BLaER1 (cell line): ENCODE results near the gene TICAM2.

Source experiments
- H3K27ac ChIP-seq: shearing (Covaris generic); formaldehyde crosslinking; 2 replicates; pipeline ENCODE4 v1.8.1; 2022
- H3K27me3 ChIP-seq: shearing (Covaris generic); formaldehyde crosslinking; 2 replicates; pipeline ENCODE4 v1.8.1; 2022
- H3K36me3 ChIP-seq: shearing (Covaris generic); formaldehyde crosslinking; 2 replicates; pipeline ENCODE4 v1.8.1; 2022
- H3K4me1 ChIP-seq: shearing (Covaris generic); formaldehyde crosslinking; 2 replicates; pipeline ENCODE4 v1.8.1; 2022
- H3K4me2 ChIP-seq: shearing (Covaris generic); formaldehyde crosslinking; 2 replicates; pipeline ENCODE4 v1.8.1; 2022
- H3K4me3 ChIP-seq: shearing (Covaris generic); formaldehyde crosslinking; 2 replicates; pipeline ENCODE4 v1.8.1; 2022
- H3K9ac ChIP-seq: shearing (Covaris generic); formaldehyde crosslinking; 2 replicates; pipeline ENCODE4 v1.8.1; 2022
- H3K9me3 ChIP-seq: shearing (Covaris generic); formaldehyde crosslinking; 2 replicates; pipeline ENCODE4 v1.8.1; 2022
- H4K20me1 ChIP-seq: shearing (Covaris generic); formaldehyde crosslinking; 2 replicates; pipeline ENCODE4 v1.8.1; 2022
- Cebpa-rat ChIP-seq: shearing (Covaris generic); IDR thresholded peaks from 2 replicates; pipeline ENCODE4 v1.8.1; 2022

Gene TICAM2

GRCh38 chr5:115588640-115589039 is 13.6 kb downstream of the TICAM2 start:
- Histone ChIP-seq H4K20me1 (no peaks in the 10 kb centered on the region), H3K36me3 (no peaks in the 10 kb centered on the region), H3K9me3 (no peaks in the 10 kb centered on the region), H3K4me3 (no peak overlapping the region), H3K9ac (no peak overlapping the region), H3K27ac (no peak overlapping the region), H3K4me1 (no peaks in the 10 kb centered on the region), H3K4me2 (no peak overlapping the region), H3K27me3 (no peaks in the 10 kb centered on the region)
- TF ChIP-seq Cebpa-rat, result no peak

DNA sequence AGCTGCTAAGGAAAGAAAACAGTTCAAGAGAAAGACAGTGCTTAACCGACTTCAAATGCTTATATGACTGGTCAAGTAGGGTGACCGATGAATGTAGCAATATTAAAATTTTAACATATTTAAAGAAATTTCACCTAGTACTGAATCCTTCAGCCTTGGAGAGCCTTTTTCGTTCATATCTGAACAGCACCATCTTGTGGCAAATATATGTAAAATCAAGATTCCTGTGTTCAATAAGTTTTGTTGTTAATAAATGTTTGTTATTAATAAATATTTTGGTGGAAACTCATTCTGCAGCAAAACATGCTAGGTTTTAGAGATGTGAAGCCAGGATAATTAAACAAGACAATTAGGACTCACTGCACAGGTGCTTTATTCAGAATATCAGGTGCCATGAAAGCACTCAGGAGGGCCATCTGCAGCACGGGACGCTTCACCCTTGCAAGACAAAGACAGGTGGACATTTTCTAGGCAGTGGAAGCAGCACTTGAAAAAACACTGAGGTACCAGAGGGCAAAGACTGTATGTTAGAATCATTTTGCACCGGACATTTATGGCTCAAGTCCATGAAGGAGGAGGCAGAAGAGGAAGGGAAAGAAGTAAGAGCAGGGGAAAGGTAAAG is 15.6 kb downstream of the TICAM2 start:
- H3K4me3 ChIP-seq, result no peak overlapping the region
- no peaks in the 10 kb centered on the region for H3K9me3 ChIP-seq
- no peaks in the 10 kb centered on the region for H4K20me1 ChIP-seq
- no peak for TF ChIP-seq Cebpa-rat
- H3K27ac ChIP-seq, result no peak overlapping the region
- no peak overlapping the region for H3K9ac ChIP-seq
- no peak overlapping the region for H3K4me2 ChIP-seq
- no peaks in the 10 kb centered on the region for H3K27me3 ChIP-seq
- no peaks in the 10 kb centered on the region for H3K4me1 ChIP-seq
- no peaks in the 10 kb centered on the region for H3K36me3 ChIP-seq

- Histone ChIP-seq H3K9ac (no peak overlapping the region), H3K4me3 (no peak overlapping the region), H3K27ac (no peak overlapping the region), H3K4me1 (no peaks in the 10 kb centered on the region), H3K36me3 (no peaks in the 10 kb centered on the region), H3K9me3 (no peaks in the 10 kb centered on the region), H4K20me1 (no peaks in the 10 kb centered on the region), H3K4me2 (no peak overlapping the region), H3K27me3 (no peaks in the 10 kb centered on the region)
- no peak for TF ChIP-seq Cebpa-rat
Observed at GRCh38 chr5:115585265-115585664, 17.0 kb downstream of the TICAM2 start.

GRCh38 chr5:115584501-115584900 is 17.8 kb downstream of the TICAM2 start:
- no peaks in the 10 kb centered on the region for H3K9me3 ChIP-seq
- no peak overlapping the region for H3K4me2 ChIP-seq
- H3K36me3 ChIP-seq, result no peaks in the 10 kb centered on the region
- H3K4me3 ChIP-seq, result no peak overlapping the region
- H3K27me3 ChIP-seq, result no peaks in the 10 kb centered on the region
- H4K20me1 ChIP-seq, result no peaks in the 10 kb centered on the region
- H3K27ac ChIP-seq, result no peak overlapping the region
- TF ChIP-seq Cebpa-rat, result no peak
- no peak overlapping the region for H3K9ac ChIP-seq
- 0 out of 2 replicates have a peak, but pooled peaks cover 7% of the 10 kb centered on the region for H3K4me1 ChIP-seq

DNA sequence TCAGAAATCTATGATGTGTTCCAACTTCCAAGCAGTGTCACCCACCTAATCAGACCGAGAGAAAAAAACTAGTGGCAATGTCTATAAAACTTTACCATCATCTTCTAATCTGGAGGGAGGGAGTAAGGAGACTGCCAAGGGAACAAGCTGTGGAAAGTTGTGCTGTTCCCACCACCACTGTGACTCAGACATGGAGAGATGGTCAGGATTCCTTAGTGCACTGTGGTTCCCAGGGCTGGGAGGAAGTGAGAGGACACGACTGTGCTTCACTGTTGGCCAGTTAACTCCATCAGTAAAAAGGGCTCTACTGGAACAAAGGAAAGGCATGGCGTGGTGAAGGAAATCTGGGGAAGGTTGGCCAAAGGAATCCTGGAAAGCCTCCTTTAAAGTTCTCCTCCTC is 18.8 kb downstream of the TICAM2 start:
- H3K9ac ChIP-seq, result no peak overlapping the region
- H3K9me3 ChIP-seq, result no peaks in the 10 kb centered on the region
- H3K27me3 ChIP-seq, result no peaks in the 10 kb centered on the region
- no peaks in the 10 kb centered on the region for H4K20me1 ChIP-seq
- H3K27ac ChIP-seq, result no peak overlapping the region
- no peak overlapping the region for H3K4me2 ChIP-seq
- no peak overlapping the region for H3K4me3 ChIP-seq
- no peaks in the 10 kb centered on the region for H3K36me3 ChIP-seq
- 0 out of 2 replicates have a peak, but pooled peaks cover 7% of the 10 kb centered on the region for H3K4me1 ChIP-seq
- no peak for TF ChIP-seq Cebpa-rat

DNA sequence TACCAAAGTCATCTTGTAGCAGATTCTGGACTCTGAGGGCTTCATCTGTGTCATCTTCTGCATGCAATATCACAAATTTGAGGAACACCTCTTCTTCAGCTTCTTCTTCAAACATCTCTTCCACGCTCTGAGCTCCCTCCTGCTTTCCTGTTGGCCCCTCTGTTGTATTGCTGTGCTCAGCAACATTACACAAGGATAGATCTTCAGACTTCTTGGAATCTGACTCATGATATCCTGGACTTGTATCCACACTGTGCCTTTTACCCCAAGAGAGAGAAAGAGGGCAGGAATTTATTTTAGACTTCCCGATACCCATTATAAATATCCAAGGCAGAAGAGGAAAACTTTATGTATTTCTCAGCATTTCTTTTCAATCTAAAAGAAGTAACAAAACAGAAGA is 21.3 kb downstream of the TICAM2 start:
- Histone ChIP-seq H3K9me3 (no peaks in the 10 kb centered on the region), H3K27me3 (no peaks in the 10 kb centered on the region), H3K4me1 (0 out of 2 replicates have a peak, but pooled peaks cover 7% of the 10 kb centered on the region), H4K20me1 (no peaks in the 10 kb centered on the region), H3K36me3 (no peaks in the 10 kb centered on the region), H3K27ac (no peak overlapping the region), H3K4me3 (no peak overlapping the region), H3K9ac (no peak overlapping the region), H3K4me2 (no peak overlapping the region)
- no peak for TF ChIP-seq Cebpa-rat

DNA sequence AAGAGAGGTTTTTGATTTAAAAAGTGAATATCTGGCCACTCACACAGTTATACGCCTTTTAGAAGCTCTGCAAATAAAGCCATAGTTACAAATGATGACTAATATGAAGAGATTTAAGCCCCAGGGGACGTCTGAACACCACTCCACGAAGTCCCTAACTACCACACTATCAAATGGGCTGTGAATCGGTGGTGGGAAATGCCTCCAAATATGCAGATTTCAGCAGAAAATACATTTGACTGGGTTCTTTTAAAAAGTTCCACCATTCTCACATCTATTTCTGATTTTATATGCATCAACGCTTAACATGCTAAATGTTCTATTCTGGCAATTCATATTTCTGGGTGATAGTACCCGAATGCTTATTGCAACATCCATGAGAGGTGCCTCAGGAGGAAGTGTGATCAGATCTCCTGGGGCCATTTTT is 22.5 kb downstream of the TICAM2 start:
- Histone ChIP-seq H3K9ac (no peak overlapping the region), H3K27ac (no peak overlapping the region), H3K36me3 (no peaks in the 10 kb centered on the region), H3K27me3 (no peaks in the 10 kb centered on the region), H3K4me3 (no peak overlapping the region), H3K4me1 (0 out of 2 replicates have a peak, but pooled peaks cover 7% of the 10 kb centered on the region), H3K4me2 (0 out of 2 replicates have a peak overlapping the region, but pooled peaks have one; percentile 31), H3K9me3 (no peaks in the 10 kb centered on the region), H4K20me1 (no peaks in the 10 kb centered on the region)
- TF ChIP-seq Cebpa-rat, result no peak

GRCh38 chr5:115579216-115579615 is 23.1 kb downstream of the TICAM2 start:
- Histone ChIP-seq H4K20me1 (no peaks in the 10 kb centered on the region), H3K27ac (no peak overlapping the region), H3K4me3 (no peak overlapping the region), H3K4me2 (no peak overlapping the region), H3K4me1 (0 out of 2 replicates have a peak, but pooled peaks cover 7% of the 10 kb centered on the region), H3K9me3 (no peaks in the 10 kb centered on the region), H3K27me3 (no peaks in the 10 kb centered on the region), H3K9ac (no peak overlapping the region), H3K36me3 (no peaks in the 10 kb centered on the region)
- no peak for TF ChIP-seq Cebpa-rat

- Histone ChIP-seq H3K4me1 (0 out of 2 replicates have a peak, but pooled peaks cover 7% of the 10 kb centered on the region), H3K9ac (no peak overlapping the region), H3K4me2 (no peak overlapping the region)
Observed at GRCh38 chr5:115578657-115579056, 23.6 kb downstream of the TICAM2 start.

GRCh38 chr5:115577741-115578140 is 24.5 kb downstream of the TICAM2 start:
- Histone ChIP-seq H3K9me3 (no peaks in the 10 kb centered on the region), H4K20me1 (no peaks in the 10 kb centered on the region), H3K27me3 (no peaks in the 10 kb centered on the region), H3K4me1 (0 out of 2 replicates have a peak, but pooled peaks cover 7% of the 10 kb centered on the region), H3K9ac (no peak overlapping the region), H3K36me3 (no peaks in the 10 kb centered on the region), H3K4me2 (no peak overlapping the region), H3K4me3 (no peak overlapping the region), H3K27ac (no peak overlapping the region)
- TF ChIP-seq Cebpa-rat, result no peak

More at GRCh38 chr5:115578657-115579056, 23.6 kb downstream of the TICAM2 start:
- Histone ChIP-seq H3K27me3 (no peaks in the 10 kb centered on the region), H3K9me3 (no peaks in the 10 kb centered on the region), H4K20me1 (no peaks in the 10 kb centered on the region), H3K36me3 (no peaks in the 10 kb centered on the region), H3K27ac (no peak overlapping the region), H3K4me3 (no peak overlapping the region)
- TF ChIP-seq Cebpa-rat, result no peak
